HAP-1 (cell line): ENCODE measurements around the gene OR52N2.

ENCODE experiments used
- DNase-seq, 2 experiments: peaks; one replicate each; pipeline ENCODE4 v3.0.0-alpha.2; 2016 to 2020; ENCODE audit warnings: low spot score in 2 of 2
- H3K27me3 ChIP-seq: fragments of 250-450 bp; sonication (Bioruptor Pico); 2 replicates; pipeline ENCODE4 v1.5.1; 2020; ENCODE audit warnings: low read depth, mild to moderate bottlenecking, moderate library complexity
- H3K36me3 ChIP-seq: fragments of 250-450 bp; sonication (Bioruptor Pico); replicated peaks from 2 replicates; pipeline ENCODE4 v1.5.1; 2020; ENCODE audit warnings: mild to moderate bottlenecking
- H3K4me1 ChIP-seq: fragments of 250-450 bp; sonication (Bioruptor Pico); 2 replicates; pipeline ENCODE4 v1.5.1; 2020; ENCODE audit warnings: mild to moderate bottlenecking
- H3K4me3 ChIP-seq: fragments of 250-450 bp; sonication (Bioruptor Pico); 2 replicates; pipeline ENCODE4 v1.5.1; 2020; ENCODE audit warnings: mild to moderate bottlenecking, moderate library complexity
- H3K9me3 ChIP-seq: fragments of 250-450 bp; sonication (Bioruptor Pico); 2 replicates; pipeline ENCODE4 v1.5.1; 2020; ENCODE audit warnings: mild to moderate bottlenecking, moderate library complexity
- in situ Hi-C: fragments of 300-500 bp; cut with MboI; formaldehyde crosslinking; loops from 3 replicates; pipeline ENCODE4 v1.14.3; 2020; ENCODE audit warnings: low sequenced_read_pairs, inconsistent platforms, mixed read lengths

OR52N2 gene

GRCh38 chr11:5837695-5838094 lies 29.0 kb downstream of the OR52N2 start:
- H3K27me3 ChIP-seq = no peaks in the 10 kb centered on the region
- H3K9me3 ChIP-seq = no peaks in the 10 kb centered on the region
- no peaks in the 10 kb centered on the region for H3K4me1 ChIP-seq
- no peaks in the 10 kb centered on the region for H3K36me3 ChIP-seq
- no peak for DNase-seq
- in situ Hi-C loops = no loop called here
- H3K4me3 ChIP-seq = no peak overlapping the region

GRCh38 chr11:5841797-5842196 lies 33.1 kb downstream of the OR52N2 start, which contains the start of gene OR52E6:
Gene OR52E6 (minus strand): TSS chr11:5841897. CDS start chr11:5841897, 0 bp downstream.
- no peaks in the 10 kb centered on the region for H3K36me3 ChIP-seq
- H3K4me1 ChIP-seq = no peaks in the 10 kb centered on the region
- H3K9me3 ChIP-seq = no peaks in the 10 kb centered on the region
- DNase-seq = no peak
- in situ Hi-C loops = no loop called here
- no peaks in the 10 kb centered on the region for H3K27me3 ChIP-seq
- no peak within 1 kb of the TSS for H3K4me3 ChIP-seq

- no peaks in the 10 kb centered on the region for H3K36me3 ChIP-seq
- H3K27me3 ChIP-seq = no peaks in the 10 kb centered on the region
- DNase-seq = no peak
Observed at GRCh38 chr11:5846701-5847100, 38.0 kb downstream of the OR52N2 start.

GRCh38 chr11:5847711-5848110 lies 39.0 kb downstream of the OR52N2 start:
- in situ Hi-C loops = no loop called here

More at GRCh38 chr11:5846701-5847100, 38.0 kb downstream of the OR52N2 start:
- Histone ChIP-seq H3K4me3 (no peak overlapping the region), H3K9me3 (no peaks in the 10 kb centered on the region), H3K4me1 (no peaks in the 10 kb centered on the region)
- in situ Hi-C loops = no loop called here

GRCh38 chr11:5851002-5851401 lies 42.3 kb downstream of the OR52N2 start:
- Histone ChIP-seq H3K36me3 (no peaks in the 10 kb centered on the region), H3K27me3 (no peaks in the 10 kb centered on the region), H3K4me1 (no peaks in the 10 kb centered on the region), H3K4me3 (no peak overlapping the region), H3K9me3 (no peaks in the 10 kb centered on the region)
- DNase-seq = no peak
- in situ Hi-C loops = no loop called here

More at GRCh38 chr11:5847711-5848110, 39.0 kb downstream of the OR52N2 start:
- Histone ChIP-seq H3K27me3 (no peaks in the 10 kb centered on the region), H3K36me3 (no peaks in the 10 kb centered on the region), H3K4me1 (no peaks in the 10 kb centered on the region), H3K4me3 (no peak overlapping the region), H3K9me3 (no peaks in the 10 kb centered on the region)
- DNase-seq = no peak

GRCh38 chr11:5857590-5857989 lies 48.9 kb downstream of the OR52N2 start, which contains the start of gene OR52E8:
Gene OR52E8 (minus strand): TSS chr11:5857690. CDS start chr11:5857690, 0 bp downstream.
- in situ Hi-C loops = no loop called here
- H3K4me1 ChIP-seq = no peaks in the 10 kb centered on the region
- H3K27me3 ChIP-seq = no peaks in the 10 kb centered on the region
- no peak for DNase-seq
- no peak within 1 kb of the TSS for H3K4me3 ChIP-seq
- H3K36me3 ChIP-seq = no peaks in the 10 kb centered on the region
- H3K9me3 ChIP-seq = no peaks in the 10 kb centered on the region

- Histone ChIP-seq H3K36me3 (no peaks in the 10 kb centered on the region), H3K27me3 (no peaks in the 10 kb centered on the region), H3K4me3 (no peak overlapping the region), H3K4me1 (no peaks in the 10 kb centered on the region), H3K9me3 (no peaks in the 10 kb centered on the region)
- in situ Hi-C loops = no loop called here
- DNase-seq = no peak
Observed at GRCh38 chr11:5865826-5866225, 57.1 kb downstream of the OR52N2 start.
